Epithelial cell of esophagus (primary cell): ENCODE measurements around the gene PGLYRP4.

ENCODE experiments used
- DNase-seq: peaks from one replicate; pipeline ENCODE4 v3.0.0; 2010; ENCODE audit warnings: low read depth
- H3K4me3 ChIP-seq: 2 replicates; pipeline ENCODE4 v1.5.1; 2011; ENCODE audit warnings: mild to moderate bottlenecking, low read length, control low read depth
- TF ChIP-seq, protein P1 (sequence below): IDR thresholded peaks from 2 replicates; pipeline ENCODE4 v1.5.1; 2011; ENCODE audit warnings: low read depth, mild to moderate bottlenecking, low read length, control low read depth, inconsistent platforms; ENCODE audit not compliant: insufficient read depth; ENCODE audit errors: missing control alignments

PGLYRP4 gene

DNA sequence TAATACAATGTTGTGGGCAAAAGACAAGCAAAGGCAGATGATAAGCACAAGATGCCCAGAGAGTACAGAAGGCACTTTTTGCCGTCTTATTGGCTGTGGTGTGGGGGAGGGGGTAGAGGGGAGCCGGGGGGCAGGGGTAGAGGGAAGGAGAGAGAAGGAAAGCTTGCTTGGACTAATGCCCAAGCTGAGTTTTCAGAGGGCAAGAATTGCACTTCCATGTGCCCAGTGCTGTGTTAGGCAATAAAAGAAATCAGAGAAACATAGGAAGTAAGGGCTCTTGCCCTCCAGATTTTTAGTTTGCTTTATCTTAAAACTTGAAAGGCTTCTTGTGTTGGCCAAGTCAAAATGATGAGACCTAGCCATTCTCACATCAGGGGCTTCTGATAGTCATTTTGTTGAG is 18.4 kb upstream of the PGLYRP4 start:
- TF ChIP-seq, protein P1, sequence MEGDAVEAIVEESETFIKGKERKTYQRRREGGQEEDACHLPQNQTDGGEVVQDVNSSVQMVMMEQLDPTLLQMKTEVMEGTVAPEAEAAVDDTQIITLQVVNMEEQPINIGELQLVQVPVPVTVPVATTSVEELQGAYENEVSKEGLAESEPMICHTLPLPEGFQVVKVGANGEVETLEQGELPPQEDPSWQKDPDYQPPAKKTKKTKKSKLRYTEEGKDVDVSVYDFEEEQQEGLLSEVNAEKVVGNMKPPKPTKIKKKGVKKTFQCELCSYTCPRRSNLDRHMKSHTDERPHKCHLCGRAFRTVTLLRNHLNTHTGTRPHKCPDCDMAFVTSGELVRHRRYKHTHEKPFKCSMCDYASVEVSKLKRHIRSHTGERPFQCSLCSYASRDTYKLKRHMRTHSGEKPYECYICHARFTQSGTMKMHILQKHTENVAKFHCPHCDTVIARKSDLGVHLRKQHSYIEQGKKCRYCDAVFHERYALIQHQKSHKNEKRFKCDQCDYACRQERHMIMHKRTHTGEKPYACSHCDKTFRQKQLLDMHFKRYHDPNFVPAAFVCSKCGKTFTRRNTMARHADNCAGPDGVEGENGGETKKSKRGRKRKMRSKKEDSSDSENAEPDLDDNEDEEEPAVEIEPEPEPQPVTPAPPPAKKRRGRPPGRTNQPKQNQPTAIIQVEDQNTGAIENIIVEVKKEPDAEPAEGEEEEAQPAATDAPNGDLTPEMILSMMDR = no peak
- DNase-seq = no peak
- H3K4me3 ChIP-seq = no peak overlapping the region

DNA sequence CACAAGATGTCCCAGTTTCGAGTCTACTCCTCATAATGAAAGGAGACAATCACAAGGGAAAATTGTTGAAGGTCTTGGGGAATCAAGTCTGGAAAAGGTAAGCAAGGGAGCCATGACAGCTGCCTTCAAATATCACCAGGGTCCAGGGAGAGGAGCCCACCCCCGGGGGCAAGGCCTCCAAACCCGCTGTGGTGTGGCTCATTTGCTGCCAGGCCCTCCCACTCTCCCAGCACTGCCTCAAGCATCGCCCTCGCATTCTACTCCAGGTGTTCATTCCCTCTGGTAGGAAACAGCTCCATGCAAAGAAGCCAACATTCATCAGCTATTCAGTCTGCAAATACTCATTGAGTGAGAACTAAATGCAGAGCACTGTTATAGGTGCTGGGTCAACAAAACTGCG is 17.6 kb upstream of the PGLYRP4 start:
- TF ChIP-seq, protein P1 = no peak
- no peak for DNase-seq
- no peak overlapping the region for H3K4me3 ChIP-seq

DNA sequence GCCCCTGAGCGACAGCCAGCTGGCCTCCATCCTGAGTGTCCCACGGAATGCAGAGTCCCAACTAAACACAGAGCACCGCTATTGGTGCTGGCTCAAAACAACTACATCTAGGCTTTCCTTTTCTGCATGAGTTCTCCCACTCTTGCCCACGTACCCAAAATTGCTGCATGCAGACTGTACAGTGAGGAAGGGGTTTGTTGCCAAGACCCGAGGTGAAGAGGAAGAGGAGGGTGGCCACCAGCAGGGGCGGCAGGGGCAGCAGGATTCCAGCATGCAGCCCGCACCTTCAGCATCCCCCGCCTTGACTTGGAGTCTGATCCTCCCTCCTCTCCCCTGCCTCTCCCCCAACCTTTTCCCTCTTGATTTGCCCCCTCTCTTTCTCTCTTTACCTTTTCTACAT is 17.1 kb upstream of the PGLYRP4 start:
- no peak overlapping the region for H3K4me3 ChIP-seq
- TF ChIP-seq, protein P1 = no peak
- DNase-seq = no peak

DNA sequence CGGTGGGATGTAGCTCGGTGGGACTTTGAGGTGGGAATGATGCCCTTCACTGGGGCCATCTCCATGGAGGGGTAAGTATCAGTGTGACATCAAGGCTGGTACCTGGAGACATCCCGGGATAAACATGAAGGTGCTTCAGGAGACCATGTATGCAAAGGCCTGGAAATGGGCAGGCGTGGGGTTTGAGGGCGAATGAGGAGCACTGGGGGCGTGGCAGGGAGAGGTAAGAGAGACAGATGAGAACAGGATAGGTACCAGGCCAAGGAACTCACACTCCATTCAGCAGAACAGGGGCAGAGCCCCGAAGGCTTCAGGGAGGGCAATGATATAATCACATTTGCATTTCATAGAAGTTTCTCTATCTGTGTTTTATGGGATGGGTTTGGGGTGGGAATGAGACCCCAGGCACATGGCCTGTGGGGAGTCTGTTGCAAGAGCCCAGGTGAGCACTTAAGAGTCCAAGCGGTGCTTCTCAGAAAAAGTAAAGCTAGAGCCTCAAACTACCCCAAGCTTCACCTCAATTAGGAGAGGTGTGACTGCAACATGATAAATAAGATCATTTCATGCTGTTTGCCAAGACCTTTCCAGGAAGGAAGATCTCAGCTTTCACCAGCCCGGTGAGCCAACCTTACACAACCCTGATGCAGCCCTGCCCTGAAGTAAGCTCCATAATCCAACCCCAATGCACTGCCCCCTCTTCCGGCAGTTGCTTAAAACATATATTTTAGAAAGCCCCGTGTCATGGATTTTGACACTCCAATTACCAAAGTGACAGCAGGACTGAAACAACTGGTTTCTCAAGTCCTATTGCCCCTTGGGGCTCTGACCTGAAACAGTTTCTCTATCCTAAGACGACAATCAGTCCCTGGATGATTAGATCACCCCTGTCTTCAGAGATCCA is 16.4 kb upstream of the PGLYRP4 start:
- TF ChIP-seq, protein P1 = peak; percentile 9
- H3K4me3 ChIP-seq = no peak overlapping the region
- peak; percentile 94 for DNase-seq

DNA sequence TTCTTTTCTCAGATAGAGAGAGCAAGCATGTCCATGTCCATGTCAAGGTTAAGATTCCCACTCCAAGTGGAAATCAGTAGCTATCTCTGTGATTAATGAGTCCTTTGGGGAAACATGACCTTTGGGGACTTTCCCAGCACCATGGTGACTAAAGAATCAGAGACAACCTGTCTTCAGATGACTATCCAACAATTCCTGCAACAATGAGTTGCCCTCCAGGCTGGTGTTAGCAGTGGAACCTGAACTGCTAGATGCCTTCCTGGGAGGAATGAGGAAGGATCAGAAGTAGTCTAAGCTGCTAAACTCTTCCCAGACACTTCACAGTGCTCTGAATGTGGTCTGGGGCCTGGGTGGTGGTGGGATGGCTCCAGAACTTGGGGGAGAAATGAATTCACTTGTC is 15.5 kb upstream of the PGLYRP4 start:
- DNase-seq = peak; percentile 95
- no peak overlapping the region for H3K4me3 ChIP-seq
- TF ChIP-seq, protein P1 = no peak

DNA sequence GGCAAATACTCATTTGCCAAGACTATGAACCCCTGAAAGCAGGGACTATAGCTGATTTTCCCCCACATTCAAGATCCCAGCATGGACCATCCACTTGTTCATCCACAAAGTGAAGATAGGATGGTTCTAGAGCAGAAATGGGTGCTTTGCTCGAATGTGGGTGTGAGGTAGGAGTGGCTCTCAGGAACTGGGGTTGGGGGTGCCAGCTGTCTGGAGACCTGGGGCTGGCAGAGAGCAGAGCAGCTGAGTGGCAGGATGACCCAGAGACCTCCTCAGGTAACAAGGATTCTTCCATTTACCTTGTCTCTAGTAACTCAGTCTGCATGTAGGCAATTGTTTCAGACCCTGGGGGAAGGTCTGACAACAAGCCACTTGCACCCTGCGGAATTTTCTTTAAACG is 15.0 kb upstream of the PGLYRP4 start:
- no peak for DNase-seq
- H3K4me3 ChIP-seq = no peak overlapping the region
- TF ChIP-seq, protein P1 = no peak

DNA sequence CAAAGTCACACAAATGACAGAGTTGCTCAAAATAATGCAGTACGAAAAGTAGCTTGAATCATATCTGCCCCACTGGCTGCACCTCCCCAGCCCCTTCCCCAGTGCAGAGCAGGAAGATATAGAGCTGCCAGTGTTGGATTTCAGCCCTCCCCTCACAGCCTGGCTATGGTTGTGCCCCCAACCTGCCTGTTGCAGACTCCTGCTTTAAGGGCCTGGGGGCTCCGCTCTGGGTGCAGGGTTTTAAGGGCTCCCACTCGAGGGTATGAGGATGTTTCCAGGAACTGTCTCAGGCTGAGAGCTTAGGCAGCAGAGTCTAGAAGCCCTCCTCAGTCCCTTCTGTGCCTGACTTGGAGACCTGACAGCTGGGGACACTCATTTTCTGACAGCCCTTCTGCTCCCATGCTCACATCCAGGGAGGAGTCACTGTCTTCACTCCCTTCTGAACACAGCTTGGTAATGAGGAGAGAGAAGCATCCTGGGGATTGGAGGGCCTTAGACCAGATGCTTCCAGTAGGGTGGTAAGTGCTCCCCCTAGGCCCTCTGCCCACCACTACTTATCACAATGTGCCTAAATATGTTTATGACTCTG is 13.6 kb upstream of the PGLYRP4 start:
- H3K4me3 ChIP-seq = no peak overlapping the region
- TF ChIP-seq, protein P1 = no peak

More for the DNA sequence above, 13.6 kb upstream of the PGLYRP4 start:
- no peak for DNase-seq
